Measurements from ENCODE around the gene TRPV5.

The TRPV5 gene

DNA sequence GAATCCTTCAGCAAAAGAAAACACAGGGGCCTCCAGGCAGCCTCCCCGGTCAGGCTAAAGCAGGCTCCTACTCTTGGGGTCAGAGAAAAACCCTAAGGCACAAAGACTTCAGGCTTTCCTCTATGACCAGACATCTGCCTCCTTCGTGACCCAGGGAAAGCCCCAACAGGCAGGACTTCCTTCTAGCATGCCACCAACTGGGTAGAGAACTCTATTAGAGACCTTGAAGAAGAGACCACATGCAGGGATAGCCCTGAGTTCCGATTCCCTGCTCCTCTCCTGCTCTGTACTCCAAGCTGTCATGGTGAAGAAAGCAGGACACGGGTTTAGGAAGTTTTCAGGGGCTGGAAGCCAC is 49.3 kb downstream of the TRPV5 start:
- no peak for DNase-seq

- DNase-seq = no peak
Observed at GRCh38 chr7:142883571-142884285, 49.8 kb downstream of the TRPV5 start.

- no peak for DNase-seq
Observed at GRCh38 chr7:142883145-142883544, 50.4 kb downstream of the TRPV5 start.

DNA sequence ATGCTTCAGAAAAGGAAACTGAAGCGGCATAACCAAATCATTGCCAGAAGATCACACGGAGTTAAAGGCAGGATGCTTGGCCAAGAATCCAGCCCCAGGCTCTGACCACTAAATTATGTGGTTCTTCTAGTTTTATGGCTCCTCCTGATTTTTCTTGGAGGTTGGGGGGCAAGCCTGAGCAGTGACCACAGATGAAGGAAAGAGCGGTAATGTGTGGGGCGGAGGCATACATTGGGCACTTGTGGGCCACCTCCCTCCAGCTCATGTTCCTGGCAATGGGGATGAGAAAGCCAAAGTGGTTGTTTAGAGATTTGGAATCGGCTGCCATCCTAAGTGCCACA is 51.2 kb downstream of the TRPV5 start:
- DNase-seq = no peak

GRCh38 chr7:142881586-142882337 is 51.8 kb downstream of the TRPV5 start:
- no peak for DNase-seq

- DNase-seq = no peak
Observed at GRCh38 chr7:142880876-142881505, 52.6 kb downstream of the TRPV5 start.

- DNase-seq = no peak
Observed at GRCh38 chr7:142879060-142879459, 54.5 kb downstream of the TRPV5 start.

DNA sequence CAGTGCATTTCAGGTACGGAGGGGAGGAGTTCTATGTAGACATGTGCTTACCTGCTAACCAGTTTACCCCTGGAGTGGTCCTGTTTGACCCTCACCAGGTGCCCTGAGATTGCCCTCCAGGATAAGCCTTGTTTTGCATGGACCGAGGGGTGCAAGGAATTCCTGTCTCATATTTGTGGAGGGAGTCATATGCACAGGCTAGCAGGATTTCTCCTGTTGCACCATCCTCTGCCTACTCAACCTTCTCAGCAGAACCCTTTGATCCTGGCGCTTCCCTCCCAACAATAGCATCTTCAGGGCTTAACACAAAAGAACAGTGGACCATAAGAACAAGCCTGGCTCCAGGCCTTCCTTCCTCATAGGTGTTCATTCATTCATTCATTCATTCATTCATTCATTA is 55.2 kb downstream of the TRPV5 start:
- DNase-seq = no peak

DNA sequence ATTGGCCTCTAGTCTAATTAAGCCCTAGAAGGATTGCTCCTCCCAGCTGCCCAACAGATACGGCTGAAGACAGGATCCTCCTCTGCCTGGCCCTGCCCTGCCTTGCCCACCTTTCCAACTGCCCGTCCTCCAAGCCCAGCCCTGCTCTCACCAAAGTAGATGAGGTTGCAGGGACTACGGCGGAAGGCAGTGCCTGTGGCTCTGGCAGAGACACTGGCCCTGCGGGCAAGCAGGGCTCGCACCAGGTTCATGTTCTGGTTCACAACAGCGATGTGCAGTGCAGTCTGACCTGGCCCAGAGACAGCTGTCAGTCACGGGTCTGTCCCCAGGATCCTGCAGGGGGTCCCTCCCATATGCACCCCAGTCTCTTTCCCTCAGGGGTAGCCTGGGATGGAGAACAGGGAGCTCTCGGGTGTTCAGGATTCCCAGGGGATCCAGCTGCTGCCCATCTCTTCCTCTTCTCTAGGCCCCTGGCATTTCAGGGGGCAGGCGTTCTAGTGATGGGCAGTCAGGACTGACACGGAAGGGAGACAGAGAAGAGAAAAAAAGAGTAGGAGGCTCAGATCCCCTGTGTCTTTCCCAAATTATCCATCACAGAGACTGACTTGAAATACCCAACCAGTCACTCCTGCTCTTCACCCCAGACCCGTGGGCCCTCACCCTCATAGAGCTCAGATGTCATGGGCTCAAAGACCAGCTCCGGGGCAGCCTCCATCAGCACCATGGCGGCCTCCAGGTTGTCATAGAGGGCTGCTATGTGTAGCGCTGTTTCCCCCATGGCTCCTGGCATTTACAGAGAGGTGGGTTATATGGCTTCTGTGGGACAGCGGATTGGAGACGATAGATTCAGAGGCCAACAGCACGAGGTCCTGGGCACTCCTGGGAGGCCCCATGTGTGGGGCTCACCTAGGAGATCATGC is 56.3 kb downstream of the TRPV5 start:
- DNase-seq = no peak

DNA sequence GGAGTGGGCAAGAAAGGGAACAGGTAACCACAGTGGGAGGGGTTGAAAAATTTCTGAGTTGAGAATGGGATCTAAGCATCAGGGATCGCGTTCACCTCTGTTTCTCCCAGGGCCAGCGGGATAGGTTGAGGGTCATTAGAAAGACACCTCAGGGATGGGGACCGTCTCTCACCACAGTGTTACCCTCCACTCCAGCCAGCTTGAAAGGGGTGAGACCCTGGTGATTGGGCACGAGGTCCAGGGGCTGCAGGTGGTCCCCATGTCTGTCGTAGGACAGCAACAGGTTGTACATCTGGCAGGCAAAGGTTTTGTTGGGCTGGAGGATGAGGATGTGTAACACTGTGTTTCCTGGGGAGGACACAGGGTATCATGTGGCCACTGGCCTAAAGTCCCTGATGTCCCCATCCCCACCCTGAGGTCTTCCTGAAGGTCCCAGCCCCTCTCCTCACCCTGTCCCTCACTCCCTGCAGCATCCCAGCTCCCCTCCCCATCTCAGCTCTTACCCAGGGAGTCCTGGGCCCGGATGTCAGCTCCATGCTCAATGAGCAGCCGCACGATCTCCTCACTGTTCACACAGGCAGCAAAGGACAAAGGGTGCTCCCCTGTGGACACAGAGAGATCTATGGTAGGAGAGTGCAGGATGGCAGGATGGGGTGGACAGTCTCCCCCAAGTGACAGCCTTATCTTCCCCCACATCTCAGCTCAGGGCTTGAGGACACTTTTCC is 57.1 kb downstream of the TRPV5 start:
- DNase-seq = no peak

GRCh38 chr7:142875456-142875855 is 58.1 kb downstream of the TRPV5 start:
- no peak for DNase-seq

GRCh38 chr7:142874837-142875236 is 58.7 kb downstream of the TRPV5 start:
- DNase-seq = no peak

GRCh38 chr7:142874409-142874808 is 59.1 kb downstream of the TRPV5 start:
- DNase-seq = no peak

GRCh38 chr7:142873871-142874270 is 59.7 kb downstream of the TRPV5 start:
- no peak for DNase-seq

GRCh38 chr7:142873281-142873784 is 60.2 kb downstream of the TRPV5 start:
- DNase-seq = no peak

DNA sequence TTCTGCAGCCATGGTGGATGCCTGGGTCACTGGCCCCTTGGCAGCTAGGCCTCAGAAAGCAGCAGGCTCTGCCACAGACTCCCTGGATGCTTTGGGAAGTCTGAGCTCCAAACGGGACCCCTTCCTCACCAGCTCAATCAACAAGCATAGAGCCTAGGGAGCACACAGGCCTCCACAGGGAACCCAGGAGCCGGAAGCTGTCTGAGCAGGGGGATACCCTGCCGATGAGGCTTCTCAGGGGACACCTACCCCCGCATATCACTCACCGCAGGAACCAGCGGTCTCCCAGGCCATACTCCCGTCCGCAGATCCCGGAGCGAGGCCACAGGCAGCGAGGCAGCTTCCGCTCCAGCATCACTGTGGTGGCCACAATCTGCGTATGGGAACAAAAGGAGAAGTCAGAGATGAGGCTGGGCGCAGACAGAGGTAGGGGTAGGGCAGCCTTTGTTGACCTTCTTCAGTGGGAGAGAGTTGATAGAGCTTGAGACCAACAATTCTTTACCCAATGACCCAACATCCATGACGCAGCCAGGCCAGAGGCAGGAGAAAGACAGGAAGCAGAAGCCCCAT is 61.4 kb downstream of the TRPV5 start:
- DNase-seq = no peak

DNA sequence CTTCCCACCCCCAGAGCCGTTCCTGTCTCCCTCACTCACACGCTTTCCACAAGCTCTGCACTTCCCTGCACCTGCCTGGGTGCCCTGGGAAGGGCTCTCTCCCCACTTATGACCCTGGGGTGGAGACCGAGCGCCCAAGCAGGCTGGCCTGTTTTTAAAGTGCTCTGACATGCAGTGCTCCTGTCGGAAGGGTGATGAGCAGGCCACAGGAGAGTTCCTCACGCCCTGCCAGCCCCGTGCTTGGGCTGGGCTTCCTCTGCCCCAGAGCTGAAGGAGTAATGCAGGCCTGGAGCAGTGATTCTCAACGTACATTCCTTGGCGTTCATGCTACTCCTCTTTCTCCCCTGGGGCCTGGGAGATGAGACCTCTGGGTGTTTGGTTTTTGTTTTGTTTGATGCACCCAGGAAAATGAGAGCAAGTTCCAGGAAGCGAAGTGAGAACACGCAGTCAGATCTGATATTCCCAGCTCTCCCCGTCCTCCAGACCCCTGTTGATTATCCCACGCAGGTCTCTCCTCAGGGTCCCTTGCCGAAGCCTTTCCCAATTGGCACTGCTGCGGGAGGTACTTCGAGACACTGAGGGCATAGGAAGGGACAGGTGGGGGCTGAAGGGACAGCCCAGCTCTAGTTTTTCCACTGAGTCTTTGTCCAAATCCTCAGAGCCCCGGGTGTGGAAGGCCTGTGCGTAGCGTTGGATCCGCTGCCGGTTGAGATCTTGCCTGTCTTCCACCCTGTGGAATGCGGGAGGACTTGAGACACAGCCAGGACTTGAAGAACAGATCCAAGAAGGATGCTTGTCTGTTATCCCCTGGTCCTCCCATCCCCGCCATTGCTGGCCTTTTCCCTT is 62.1 kb downstream of the TRPV5 start:
- no peak for DNase-seq

DNA sequence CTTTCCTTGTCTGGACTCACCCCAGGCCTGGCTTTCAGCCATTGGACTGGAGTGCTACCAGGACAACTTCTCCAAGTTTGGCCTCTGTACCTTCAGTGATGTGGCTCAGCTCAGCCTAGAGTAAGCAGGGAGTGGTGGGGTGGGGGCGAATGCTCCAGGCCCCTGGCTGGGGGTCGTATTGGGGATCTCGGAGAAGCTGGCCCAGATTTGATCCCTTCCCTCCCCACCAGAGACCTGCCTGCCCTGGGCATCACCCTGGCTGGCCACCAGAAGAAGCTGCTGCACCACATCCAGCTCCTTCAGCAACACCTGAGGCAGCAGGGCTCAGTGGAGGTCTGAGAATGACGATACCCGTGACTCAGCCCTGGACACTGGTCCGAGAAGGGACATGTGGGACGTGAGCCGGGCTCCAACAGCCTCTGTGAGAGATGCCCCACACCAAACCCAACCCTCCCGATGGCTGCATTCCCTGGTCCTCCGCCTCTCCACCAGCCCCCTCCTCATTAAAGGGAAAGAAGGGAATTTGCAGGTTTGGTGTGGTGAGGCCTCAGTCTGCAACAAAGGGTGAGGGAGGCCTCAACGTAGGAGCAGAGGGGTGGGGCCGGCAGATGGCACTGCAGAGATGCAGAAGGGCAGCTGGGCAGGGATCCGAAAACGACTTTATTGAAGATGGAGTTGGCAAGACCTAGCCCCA is 62.8 kb downstream of the TRPV5 start:
- DNase-seq = no peak

DNA sequence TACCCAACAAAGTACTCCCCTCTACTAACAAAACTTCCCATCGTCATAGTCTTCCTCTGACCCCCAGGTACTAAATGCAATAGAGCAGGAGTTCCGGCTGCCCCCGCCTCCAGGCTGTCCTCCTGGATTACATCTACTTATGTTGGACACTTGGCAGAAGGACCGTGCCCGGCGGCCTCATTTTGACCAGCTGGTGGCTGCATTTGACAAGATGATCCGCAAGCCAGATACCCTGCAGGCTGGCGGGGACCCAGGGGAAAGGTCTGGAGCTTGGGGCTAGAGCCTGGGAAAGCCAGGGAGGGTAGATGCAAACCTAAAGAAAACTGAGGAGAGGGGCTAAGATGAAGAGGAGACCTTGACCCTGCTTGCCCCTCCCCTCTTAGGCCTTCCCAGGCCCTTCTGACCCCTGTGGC is 63.4 kb downstream of the TRPV5 start:
- no peak for DNase-seq

DNA sequence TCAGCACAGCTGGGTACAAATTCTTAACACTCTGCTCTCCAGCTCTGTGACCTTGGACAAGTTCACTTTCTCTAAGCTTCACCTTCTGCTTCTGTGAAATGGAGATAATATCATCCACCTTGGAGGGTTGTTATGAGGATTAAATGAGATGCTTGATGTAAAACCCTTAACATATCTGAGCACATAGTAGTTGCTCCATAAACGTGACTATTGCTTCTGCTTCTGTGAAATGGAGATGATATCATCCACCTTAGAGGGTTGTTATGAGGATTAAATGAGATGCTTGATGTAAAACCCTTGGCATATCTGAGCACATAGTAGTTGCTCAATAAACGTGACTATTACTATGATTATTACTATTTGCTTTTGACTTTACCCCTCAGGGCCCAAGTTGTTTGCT is 64.1 kb downstream of the TRPV5 start:
- no peak for DNase-seq

Data from NCI-H2107 (cell line).